B cell (primary cell): ENCODE results near the gene DSC1. TPM values are rescaled to one million over a fixed set of nuclear protein-coding genes. Genes with fewer than 3 reads are reported as not detected.

Experiments
- ATAC-seq: fragments of 200-7000 bp; cut with Tn5 transposase; one replicate; pipeline ENCODE4 v1.10.0; 2021; ENCODE audit warnings: low read depth, mild to moderate bottlenecking, moderate number of reproducible peaks, moderate library complexity
- CTCF ChIA-PET: fragments of 350-600 bp; sonication (Branson Sonifier 250); formaldehyde crosslinking; loops from one replicate; lab custom pipeline; 2021; ENCODE audit warnings: antibody characterized with exemption, inconsistent platforms; lab: Charles Lee
- POLR2A ChIA-PET: fragments of 350-600 bp; sonication (Branson Sonifier 250); formaldehyde crosslinking; loops from one replicate; lab custom pipeline; 2021; ENCODE audit warnings: antibody characterized with exemption; lab: Charles Lee
- DNase-seq: peaks from one replicate; pipeline ENCODE4 v3.0.0; 2013
- H2AFZ ChIP-seq: 2 replicates; pipeline ENCODE4 v1.6.1; 2012; ENCODE audit warnings: mild to moderate bottlenecking, low read depth, low read length; ENCODE audit not compliant: insufficient read depth, poor library complexity, severe bottlenecking
- H3K27ac ChIP-seq, 2 donors: 1 replicate in 1 of 2; 2 replicates in 1 of 2; pipeline ENCODE4 v1.5.1; 2012 to 2013; ENCODE audit warnings: low read length in 2 of 2, mild to moderate bottlenecking in 2 of 2, moderate library complexity in 1 of 2
- H3K27me3 ChIP-seq, 4 experiments: fragments of 200-600 bp in 1 of 4; sonication (generic) in 1 of 4; replicated peaks in 1 of 4; 1 replicate in 2 of 4; 2 replicates in 2 of 4; pipeline versions ENCODE4 v1.6.1 to v1.7.0; 2013 to 2016; ENCODE audit warnings: low read length in 3 of 4, mild to moderate bottlenecking in 2 of 4, mixed read lengths in 1 of 4, moderate library complexity in 1 of 4; ENCODE audit not compliant: insufficient read depth in 4 of 4, control insufficient read depth in 3 of 4; ENCODE audit errors: control extremely low read depth in 1 of 4
- H3K36me3 ChIP-seq, 2 experiments: replicated peaks in 1 of 2; 1 replicate in 1 of 2; 2 replicates in 1 of 2; pipeline versions ENCODE4 v1.6.1 to v1.7.1; 2013; ENCODE audit warnings: low read length in 1 of 2; ENCODE audit not compliant: insufficient read depth in 2 of 2, control insufficient read depth in 1 of 2; ENCODE audit errors: control extremely low read depth in 1 of 2, extremely low read depth in 1 of 2
- H3K4me1 ChIP-seq, 2 donors: fragments of 200-600 bp in 1 of 2; sonication (generic) in 1 of 2; 1 replicate in 1 of 2; 2 replicates in 1 of 2; pipeline versions ENCODE4 v1.5.1 to v1.6.1; 2013 to 2017; ENCODE audit warnings: low read length in 2 of 2; ENCODE audit not compliant: control insufficient read depth in 2 of 2, insufficient read depth in 2 of 2
- H3K4me2 ChIP-seq: replicated peaks from 2 replicates; pipeline ENCODE3; 2012; ENCODE audit warnings: mild to moderate bottlenecking, low read depth, low read length; ENCODE audit not compliant: poor library complexity, severe bottlenecking
- H3K4me3 ChIP-seq, 5 experiments: fragments of 200-600 bp in 1 of 5; sonication (generic) in 1 of 5; 1 replicate in 3 of 5; 2 replicates in 2 of 5; pipeline versions ENCODE4 v1.5.1 to v1.7.0; 2011 to 2016; ENCODE audit warnings: low read length in 4 of 5, mild to moderate bottlenecking in 4 of 5, low read depth in 2 of 5, control low read depth in 1 of 5, moderate library complexity in 1 of 5; ENCODE audit not compliant: insufficient read depth in 1 of 5; ENCODE audit errors: control extremely low read depth in 1 of 5, extremely low read depth in 1 of 5
- H3K79me2 ChIP-seq: fragments of 200-600 bp; sonication (generic); one replicate; pipeline ENCODE4 v1.6.0; 2016; ENCODE audit warnings: low read length; ENCODE audit not compliant: control insufficient read depth, insufficient read depth
- H3K9ac ChIP-seq: fragments of 200-600 bp; sonication (generic); 2 replicates; pipeline ENCODE4 v1.6.1; 2017; ENCODE audit warnings: mild to moderate bottlenecking, low read length, moderate library complexity
- H3K9me3 ChIP-seq, 3 donors: one replicate each; pipeline versions ENCODE4 v1.6.1 to v1.7.1; 2013; ENCODE audit warnings: low read length in 2 of 3; ENCODE audit not compliant: control insufficient read depth in 2 of 3, insufficient read depth in 1 of 3; ENCODE audit errors: control extremely low read depth in 1 of 3
- H4K20me1 ChIP-seq: 2 replicates; pipeline ENCODE4 v1.6.0; 2012; ENCODE audit warnings: mild to moderate bottlenecking, low read length; ENCODE audit not compliant: insufficient read depth, control insufficient read depth, poor library complexity, severe bottlenecking
- H3K27ac Mint-ChIP-seq: one replicate; pipeline ENCODE4 v1.8.0; 2021; ENCODE audit warnings: mixed read lengths
- H3K27me3 Mint-ChIP-seq: one replicate; pipeline ENCODE4 v1.8.0; 2021; ENCODE audit warnings: mixed read lengths
- H3K4me1 Mint-ChIP-seq: one replicate; pipeline ENCODE4 v1.8.0; 2021; ENCODE audit warnings: mixed read lengths
- H3K4me3 Mint-ChIP-seq: one replicate; pipeline ENCODE4 v1.8.0; 2021; ENCODE audit warnings: mixed read lengths
- H3K9me3 Mint-ChIP-seq: one replicate; pipeline ENCODE4 v1.8.0; 2022; ENCODE audit warnings: mixed read lengths; ENCODE audit not compliant: insufficient read depth
- EZH2 ChIP-seq: IDR thresholded peaks from 2 replicates; pipeline ENCODE4 v1.6.1; 2012; ENCODE audit warnings: borderline replicate concordance, low read depth, mild to moderate bottlenecking, moderate library complexity, low read length; ENCODE audit not compliant: insufficient read depth, poor library complexity, severe bottlenecking
- WGBS: methylation state at CpG from one replicate; pipeline ENCODE4 v1.1.5; 2013; ENCODE audit warnings: missing lambda C conversion rate; ENCODE audit not compliant: insufficient coverage; 5-methylcytosine and 5-hydroxymethylcytosine counted together
- intact Hi-C: fragments of 100-400 bp; cut with micrococcal nuclease; formaldehyde crosslinking; loops from one replicate; pipeline ENCODE4 v1.10.0; 2022
- polyA plus RNA-seq: library from polyadenylated mRNA; depleted of rRNA; stranded (reverse); fragments of >200 nt; gene quantifications from 2 replicates; pipeline ENCODE4 v1.2.3, GENCODE V29; 2012
- total RNA-seq, 2 donors: library from RNA; stranded (reverse); fragments of 120-200 nt in 1 of 2; gene quantifications; 1 replicate in 1 of 2; 2 replicates in 1 of 2; pipeline versions ENCODE4 v1.2.3 to v1.2.4, GENCODE V29; 2013 to 2022
- TF ChIP-seq, protein P1 (sequence below): fragments of 200-600 bp; IDR thresholded peaks from one replicate; pipeline ENCODE4 v1.8.0; 2022; ENCODE audit warnings: antibody characterized with exemption, mild to moderate bottlenecking

DSC1 gene
- total and polyA plus RNA-seq, 2 donors (not counting 1 experiment from before 2014, with no cell fraction given): not detected

DNA sequence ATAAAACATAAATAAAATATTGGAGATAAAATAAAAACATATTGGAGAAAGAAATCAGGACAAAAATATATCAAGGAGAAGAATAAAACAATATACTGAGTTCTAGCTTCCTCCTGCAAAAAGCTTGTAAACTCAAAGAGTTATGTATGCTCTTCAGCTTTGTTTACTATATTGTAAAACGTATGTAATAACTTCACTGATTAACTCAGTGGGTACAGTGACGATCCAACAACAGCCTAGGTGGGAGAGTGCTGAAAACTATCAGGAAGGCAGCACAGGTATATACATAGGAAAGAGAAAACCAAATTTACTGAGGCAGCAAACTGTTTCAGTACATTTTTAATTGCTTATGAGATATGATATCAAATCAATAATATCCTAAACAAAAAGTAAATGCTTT lies 68.8 kb downstream of the DSC1 start:
- no peaks in the 10 kb centered on the region for H3K4me1 Mint-ChIP-seq
- no peak for ATAC-seq
- H2AFZ ChIP-seq: no peak overlapping the region
- H3K27me3 ChIP-seq: peaks cover 0 to 2% (median 0%) of the 10 kb centered on the region in 4 experiments
- no peak overlapping the region for H3K4me3 ChIP-seq
- POLR2A ChIA-PET: no interaction called here
- WGBS: no CpG with 5 or more reads among the region's 2 CpGs
- no peak for TF ChIP-seq EZH2
- TF ChIP-seq, protein P1, sequence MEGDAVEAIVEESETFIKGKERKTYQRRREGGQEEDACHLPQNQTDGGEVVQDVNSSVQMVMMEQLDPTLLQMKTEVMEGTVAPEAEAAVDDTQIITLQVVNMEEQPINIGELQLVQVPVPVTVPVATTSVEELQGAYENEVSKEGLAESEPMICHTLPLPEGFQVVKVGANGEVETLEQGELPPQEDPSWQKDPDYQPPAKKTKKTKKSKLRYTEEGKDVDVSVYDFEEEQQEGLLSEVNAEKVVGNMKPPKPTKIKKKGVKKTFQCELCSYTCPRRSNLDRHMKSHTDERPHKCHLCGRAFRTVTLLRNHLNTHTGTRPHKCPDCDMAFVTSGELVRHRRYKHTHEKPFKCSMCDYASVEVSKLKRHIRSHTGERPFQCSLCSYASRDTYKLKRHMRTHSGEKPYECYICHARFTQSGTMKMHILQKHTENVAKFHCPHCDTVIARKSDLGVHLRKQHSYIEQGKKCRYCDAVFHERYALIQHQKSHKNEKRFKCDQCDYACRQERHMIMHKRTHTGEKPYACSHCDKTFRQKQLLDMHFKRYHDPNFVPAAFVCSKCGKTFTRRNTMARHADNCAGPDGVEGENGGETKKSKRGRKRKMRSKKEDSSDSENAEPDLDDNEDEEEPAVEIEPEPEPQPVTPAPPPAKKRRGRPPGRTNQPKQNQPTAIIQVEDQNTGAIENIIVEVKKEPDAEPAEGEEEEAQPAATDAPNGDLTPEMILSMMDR: no peak
- H3K79me2 ChIP-seq: no peaks in the 10 kb centered on the region
- H4K20me1 ChIP-seq: no peaks in the 10 kb centered on the region
- H3K27ac ChIP-seq: no peak overlapping the region
- peaks cover 3% of the 10 kb centered on the region for H3K27me3 Mint-ChIP-seq
- H3K4me3 Mint-ChIP-seq: no peak overlapping the region
- H3K4me2 ChIP-seq: no peak overlapping the region
- H3K36me3 ChIP-seq: no peaks in the 10 kb centered on the region
- intact Hi-C loops: no loop called here
- no peak overlapping the region for H3K27ac Mint-ChIP-seq
- H3K9ac ChIP-seq: no peak overlapping the region
- H3K4me1 ChIP-seq: no peaks in the 10 kb centered on the region
- no peak for DNase-seq
- H3K9me3 Mint-ChIP-seq: no peaks in the 10 kb centered on the region
- H3K9me3 ChIP-seq: no peaks in the 10 kb centered on the region
- CTCF ChIA-PET: no interaction called here

DNA sequence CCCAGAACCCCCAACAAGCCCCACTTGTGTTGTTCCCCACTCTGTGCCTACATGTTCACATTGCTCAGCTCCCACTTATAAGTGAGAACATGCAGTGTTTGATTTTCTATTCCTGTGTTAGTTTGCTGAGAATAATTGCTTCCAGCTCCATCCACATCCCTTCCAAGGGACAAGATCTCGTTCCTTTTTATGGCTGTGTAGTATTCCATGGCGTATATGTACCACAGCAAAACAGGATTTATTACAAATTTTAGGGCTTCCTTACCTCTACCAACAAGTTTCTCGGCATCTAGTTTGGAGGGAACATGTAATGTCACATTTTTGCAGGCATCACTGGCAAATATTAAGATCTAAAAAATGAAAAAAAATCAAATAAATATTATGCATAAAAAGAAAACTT lies 69.4 kb downstream of the DSC1 start:
- ATAC-seq: no peak
- Mint-ChIP-seq H3K4me1 (no peaks in the 10 kb centered on the region), H3K27me3 (no peaks in the 10 kb centered on the region), H3K4me3 (no peak overlapping the region), H3K9me3 (no peaks in the 10 kb centered on the region), H3K27ac (no peak overlapping the region)
- WGBS: no CpG with 5 or more reads among the region's 3 CpGs
- CTCF ChIA-PET: no interaction called here
- Histone ChIP-seq H3K4me1 (no peaks in the 10 kb centered on the region), H3K9ac (no peak overlapping the region), H3K36me3 (no peaks in the 10 kb centered on the region), H4K20me1 (no peaks in the 10 kb centered on the region), H3K27ac (no peak overlapping the region), H3K79me2 (no peaks in the 10 kb centered on the region), H3K4me3 (no peak overlapping the region), H2AFZ (no peak overlapping the region), H3K9me3 (no peaks in the 10 kb centered on the region), H3K27me3 (no peaks in the 10 kb centered on the region), H3K4me2 (no peak overlapping the region)
- DNase-seq: no peak
- POLR2A ChIA-PET: no interaction called here
- intact Hi-C loops: no loop called here
- TF ChIP-seq, protein P1: no peak
- TF ChIP-seq EZH2: no peak
